SK-N-SH treated with all-trans-retinoic acid at 6 μM for 48 hours (cell line): Measurements from ENCODE around the gene UQCR11.

Experiments used
- ATAC-seq: fragments of 200-7000 bp; cut with Tn5 transposase; 3 replicates; pipeline ENCODE4 v1.9.1; 2020; ENCODE audit warnings: mild to moderate bottlenecking, moderate library complexity
- BACH2 ChIP-seq: fragments of 250-450 bp; sonication (Bioruptor Pico); IDR thresholded peaks from 2 replicates; pipeline ENCODE4 v1.9.0; 2021; ENCODE audit warnings: mild to moderate bottlenecking, borderline replicate concordance
- CREB5 ChIP-seq: fragments of 250-450 bp; sonication (Bioruptor Pico); IDR thresholded peaks from 2 replicates; pipeline ENCODE4 v1.5.1; 2020; ENCODE audit warnings: low read depth, mild to moderate bottlenecking, moderate library complexity
- CSRNP3 ChIP-seq: fragments of 250-450 bp; sonication (Bioruptor Pico); IDR thresholded peaks from 2 replicates; pipeline ENCODE4 v1.5.1; 2021; ENCODE audit warnings: mild to moderate bottlenecking, moderate library complexity
- ESRRG ChIP-seq: fragments of 250-450 bp; sonication (Bioruptor Pico); IDR thresholded peaks from 2 replicates; pipeline ENCODE4 v1.6.1; 2021; ENCODE audit warnings: mild to moderate bottlenecking
- GLIS3 ChIP-seq: fragments of 250-450 bp; sonication (Bioruptor Pico); IDR thresholded peaks from 2 replicates; pipeline ENCODE4 v1.5.0; 2020; ENCODE audit warnings: mild to moderate bottlenecking, moderate library complexity
- ISL1 ChIP-seq: fragments of 250-450 bp; sonication (Bioruptor Pico); IDR thresholded peaks from 2 replicates; pipeline ENCODE4 v2.1.2; 2022; ENCODE audit warnings: mild to moderate bottlenecking, moderate library complexity
- OSR1 ChIP-seq: fragments of 250-450 bp; sonication (Bioruptor Pico); IDR thresholded peaks from 2 replicates; pipeline ENCODE4 v1.8.0; 2022; ENCODE audit warnings: moderate library complexity, mild to moderate bottlenecking, inconsistent platforms
- PATZ1 ChIP-seq: fragments of 250-450 bp; sonication (Bioruptor Pico); IDR thresholded peaks from 2 replicates; pipeline ENCODE4 v1.8.0; 2020; ENCODE audit warnings: mild to moderate bottlenecking, moderate library complexity, borderline replicate concordance
- POU6F1 ChIP-seq: fragments of 250-450 bp; sonication (Bioruptor Pico); IDR thresholded peaks from 2 replicates; pipeline ENCODE4 v1.8.0; 2021; ENCODE audit warnings: low read depth, mild to moderate bottlenecking, moderate library complexity, borderline replicate concordance
- PPARA ChIP-seq: fragments of 250-450 bp; sonication (Bioruptor Pico); IDR thresholded peaks from 2 replicates; pipeline ENCODE4 v1.5.0; 2020; ENCODE audit warnings: mild to moderate bottlenecking, borderline replicate concordance
- SNAI2 ChIP-seq: fragments of 250-450 bp; sonication (Bioruptor Pico); IDR thresholded peaks from 2 replicates; pipeline ENCODE4 v1.5.0; 2020; ENCODE audit warnings: mild to moderate bottlenecking, moderate library complexity
- TCF4 ChIP-seq: fragments of 250-450 bp; sonication (Bioruptor Pico); IDR thresholded peaks from 2 replicates; pipeline ENCODE4 v1.8.0; 2021; ENCODE audit warnings: mild to moderate bottlenecking, moderate library complexity, borderline replicate concordance
- TOX ChIP-seq: fragments of 250-450 bp; sonication (Bioruptor Pico); IDR thresholded peaks from 2 replicates; pipeline ENCODE4 v1.8.0; 2021; ENCODE audit warnings: mild to moderate bottlenecking, moderate library complexity, borderline replicate concordance
- TSHZ2 ChIP-seq: fragments of 250-450 bp; sonication (Bioruptor Pico); IDR thresholded peaks from 2 replicates; pipeline ENCODE4 v1.5.0; 2020; ENCODE audit warnings: mild to moderate bottlenecking, moderate library complexity
- ZC3H10 ChIP-seq: fragments of 250-450 bp; sonication (Bioruptor Pico); IDR thresholded peaks from 2 replicates; pipeline ENCODE4 v1.5.1; 2021; ENCODE audit warnings: mild to moderate bottlenecking, moderate library complexity
- ZFP3 ChIP-seq: fragments of 250-450 bp; sonication (Bioruptor Pico); IDR thresholded peaks from 2 replicates; pipeline ENCODE4 v1.5.0; 2020; ENCODE audit warnings: mild to moderate bottlenecking, moderate library complexity
- ZNF565 ChIP-seq: fragments of 450-650 bp; formaldehyde crosslinking; conservative IDR thresholded peaks from 2 replicates; pipeline ENCODE4 v1.5.0; 2020; ENCODE audit warnings: low read depth, mild to moderate bottlenecking, moderate library complexity

Gene UQCR11

GRCh38 chr19:1566392-1567115 lies 38.7 kb downstream of the UQCR11 start (continued):
- TF ChIP-seq CSRNP3 (CRISPR knock-in tag) = no peak
- TF ChIP-seq, all 23 proteins: peak for 0

GRCh38 chr19:1563251-1563650 lies 42.0 kb downstream of the UQCR11 start:
- TF ChIP-seq TCF4 (CRISPR knock-in tag) (no peak), ISL1 (CRISPR knock-in tag) (no peak), BACH2 (CRISPR knock-in tag) (no peak), TSHZ2 (CRISPR knock-in tag) (no peak), CREB5 (no peak), ZNF565 (CRISPR knock-in tag) (no peak), CSRNP3 (CRISPR knock-in tag) (no peak), GLIS3 (CRISPR knock-in tag) (no peak), OSR1 (CRISPR knock-in tag) (no peak), PPARA (CRISPR knock-in tag) (no peak), ESRRG (no peak), POU6F1 (CRISPR knock-in tag) (no peak)
- ATAC-seq = no peak

- TF ChIP-seq PATZ1 (CRISPR knock-in tag) (no peak), TOX (CRISPR knock-in tag) (no peak), PPARA (CRISPR knock-in tag) (no peak), SNAI2 (CRISPR knock-in tag) (no peak), GLIS3 (CRISPR knock-in tag) (no peak), CREB5 (no peak), ZFP3 (CRISPR knock-in tag) (no peak), ZC3H10 (no peak), CSRNP3 (CRISPR knock-in tag) (no peak)
- ATAC-seq = no peak
Observed at GRCh38 chr19:1561236-1561842, 43.9 kb downstream of the UQCR11 start.
